ENCODE results near the gene ING3.

DNA sequence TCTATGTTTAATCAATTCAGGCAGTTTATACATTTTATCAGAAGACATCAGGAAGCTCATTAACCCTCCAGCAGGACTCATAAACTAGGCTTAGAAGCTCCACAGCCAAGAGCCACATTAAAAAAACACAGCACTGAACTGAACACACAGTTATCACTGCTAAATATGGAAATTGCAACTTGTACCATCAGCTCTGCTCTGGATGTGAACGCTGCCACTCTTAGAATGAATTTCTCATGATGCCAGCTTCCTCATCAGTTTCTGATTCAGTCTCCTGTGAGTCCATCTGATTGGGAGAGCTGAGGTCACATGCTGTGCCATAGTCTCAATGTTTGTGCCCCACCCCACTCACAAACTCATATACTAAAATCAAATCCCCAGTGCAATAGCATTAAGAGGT lies 17.1 kb upstream of the ING3 start:
- TF ChIP-seq ZNF274 (IDR thresholded peaks at IDR 0.05; ENCODE audit: low read depth, low read length) (no peak), YY1 (IDR thresholded peaks at IDR 0.05; ENCODE audit: insufficient read depth, insufficient read length) (no peak)
